Endothelial cell of umbilical vein (primary cell): Measurements from ENCODE around the gene RIPK4. TPM values are rescaled to one million over a fixed set of nuclear protein-coding genes. Genes with fewer than 3 reads are reported as not detected.
"Not testable (repeated sequence)": the region's sequence is repeated elsewhere in the genome, so short reads cannot be mapped to it uniquely, and the experiment has no call there.

Source experiments
- BruUV-seq: library from RNA; stranded (reverse); fragments of 400-500 nt; replicated peaks from 2 replicates; lab custom pipeline; 2021; lab: Mats Ljungman, UMichigan
- CTCF ChIA-PET: fragments of 300-600, 350-600 bp; sonication (Branson Sonifier 250); formaldehyde crosslinking; loops from one replicate; lab custom pipeline; 2021; ENCODE audit warnings: antibody characterized with exemption, inconsistent platforms; lab: Charles Lee
- POLR2A ChIA-PET: fragments of 300-600, 350-600 bp; sonication (Branson Sonifier 250); formaldehyde crosslinking; loops from one replicate; lab custom pipeline; 2021; ENCODE audit warnings: antibody characterized with exemption, inconsistent platforms; lab: Charles Lee
- DNase-seq: peaks from one replicate; pipeline ENCODE4 v3.0.0-alpha.2; 2011; ENCODE audit warnings: low read depth, low spot score
- FAIRE-seq: peaks from 2 replicates; lab custom pipeline; 2011; peaks lifted over from hg19 to GRCh38; lab: Jason Lieb, UNC
- H2AFZ ChIP-seq: 2 replicates; pipeline ENCODE4 v1.6.0; 2012; ENCODE audit warnings: low read depth, low read length, control low read depth, inconsistent platforms
- H3K27ac ChIP-seq: 2 replicates; pipeline ENCODE4 v1.5.1; 2011; ENCODE audit warnings: low read depth, mild to moderate bottlenecking, control low read depth, low read length, moderate library complexity; ENCODE audit not compliant: insufficient read depth
- H3K27me3 ChIP-seq, 2 experiments: 2 replicates each; pipeline versions ENCODE4 v1.6.0 to v1.6.1; 2011; ENCODE audit warnings: low read length in 2 of 2, mixed read lengths in 1 of 2; ENCODE audit not compliant: control insufficient read depth in 2 of 2, insufficient read depth in 2 of 2
- H3K36me3 ChIP-seq, 2 experiments: 2 replicates in 1 of 2; 3 replicates in 1 of 2; pipeline ENCODE4 v1.5.1; 2011; ENCODE audit warnings: low read length in 2 of 2, mild to moderate bottlenecking in 1 of 2, moderate library complexity in 1 of 2; ENCODE audit not compliant: control insufficient read depth in 2 of 2, insufficient read depth in 2 of 2; ENCODE audit errors: extremely low read depth in 1 of 2
- H3K4me1 ChIP-seq: 3 replicates; pipeline ENCODE4 v1.5.1; 2011; ENCODE audit warnings: mild to moderate bottlenecking, low read length; ENCODE audit not compliant: control insufficient read depth, insufficient read depth; ENCODE audit errors: extremely low read depth
- H3K4me2 ChIP-seq: 2 replicates; pipeline ENCODE4 v1.6.1; 2011; ENCODE audit warnings: low read length, control low read depth, mixed read lengths; ENCODE audit not compliant: insufficient read depth
- H3K4me3 ChIP-seq, 3 experiments: fragments of 200-600 bp in 1 of 3; sonication (generic), shearing (Covaris generic) in 1 of 3; replicated peaks in 1 of 3; 2 replicates each; pipeline ENCODE4 v1.5.1; 2011 to 2016; ENCODE audit warnings: control low read depth in 3 of 3, low read length in 3 of 3, mild to moderate bottlenecking in 2 of 3, inconsistent platforms in 1 of 3, low read depth in 1 of 3, moderate library complexity in 1 of 3; ENCODE audit not compliant: insufficient read depth in 1 of 3
- H3K79me2 ChIP-seq: 2 replicates; pipeline ENCODE4 v1.6.0; 2012; ENCODE audit warnings: low read length, inconsistent platforms; ENCODE audit not compliant: control insufficient read depth, insufficient read depth
- H3K9ac ChIP-seq: replicated peaks from 2 replicates; pipeline ENCODE3; 2011; ENCODE audit warnings: low read length, control low read depth; ENCODE audit not compliant: insufficient read depth; ENCODE audit errors: extremely low read depth
- H3K9me1 ChIP-seq: replicated peaks from 3 replicates; pipeline ENCODE4 v1.6.0; 2011; ENCODE audit warnings: mild to moderate bottlenecking, low read length; ENCODE audit not compliant: control insufficient read depth, insufficient read depth; ENCODE audit errors: extremely low read depth
- H3K9me3 ChIP-seq: replicated peaks from 2 replicates; pipeline ENCODE4 v1.5.1; 2012; ENCODE audit warnings: low read length, inconsistent platforms; ENCODE audit not compliant: control insufficient read depth, insufficient read depth
- H4K20me1 ChIP-seq: replicated peaks from 2 replicates; pipeline ENCODE3; 2011; ENCODE audit warnings: mild to moderate bottlenecking, low read length; ENCODE audit not compliant: control insufficient read depth, insufficient read depth; ENCODE audit errors: extremely low read depth
- EZH2 ChIP-seq: IDR thresholded peaks from 2 replicates; pipeline ENCODE4 v1.6.1; 2012; ENCODE audit warnings: borderline replicate concordance, low read depth, mild to moderate bottlenecking, moderate library complexity, low read length, inconsistent platforms; ENCODE audit not compliant: severe bottlenecking
- FOS ChIP-seq: IDR thresholded peaks from 2 replicates; pipeline ENCODE4 v1.6.1; 2011; ENCODE audit warnings: mild to moderate bottlenecking, low read length, moderate library complexity, borderline replicate concordance; ENCODE audit not compliant: insufficient read depth
- GATA2 ChIP-seq: IDR thresholded peaks from 2 replicates; pipeline ENCODE4 v1.7.0; 2011; ENCODE audit warnings: low read depth, mild to moderate bottlenecking, moderate library complexity, mixed read lengths, low read length; ENCODE audit not compliant: insufficient read length, insufficient read depth
- JUN ChIP-seq: IDR thresholded peaks from 2 replicates; pipeline ENCODE4 v1.6.1; 2011; ENCODE audit warnings: borderline replicate concordance, low read depth; ENCODE audit not compliant: insufficient read length, insufficient read depth
- MYC ChIP-seq: IDR thresholded peaks from one replicate; pipeline ENCODE4 v1.6.1; 2011; ENCODE audit warnings: mild to moderate bottlenecking, low read depth, low read length
- POLR2A ChIP-seq: IDR thresholded peaks from 2 replicates; pipeline ENCODE4 v1.6.1; 2012; ENCODE audit warnings: low read depth, mild to moderate bottlenecking, control low read depth, low read length
- POLR2AphosphoS5 ChIP-seq: IDR thresholded peaks from 2 replicates; pipeline ENCODE4 v1.6.1; 2012; ENCODE audit warnings: low read depth, mild to moderate bottlenecking, control low read depth, low read length, moderate library complexity; ENCODE audit not compliant: insufficient read depth
- dilution Hi-C: fragments of 300-500 bp; cut with MboI; formaldehyde crosslinking; loops from one replicate; pipeline ENCODE4 v1.15.0; 2019; ENCODE audit warnings: low sequenced_read_pairs; ENCODE audit not compliant: extremely low pct_ligation_motif_present
- intact Hi-C: fragments of 100-400 bp; cut with micrococcal nuclease; formaldehyde crosslinking; loops from one replicate; pipeline ENCODE4 v1.10.0; 2022
- polyA plus RNA-seq, 4 experiments: library from polyadenylated mRNA; depleted of rRNA in 3 of 4; stranded (reverse) in 3 of 4; unstranded in 1 of 4; fragments of >200 nt; gene quantifications; 2 replicates each; pipeline versions ENCODE4 v1.2.1 to v1.2.3, GENCODE V29; 2011 to 2012; ENCODE audit warnings: missing spikeins in 1 of 4
- total RNA-seq: library from RNA; stranded (reverse); gene quantifications from 2 replicates; pipeline ENCODE4 v1.2.3, GENCODE V29; 2021
- TF ChIP-seq, protein P1 (sequence below): IDR thresholded peaks from 2 replicates; pipeline ENCODE4 v1.6.1; 2011; ENCODE audit not compliant: insufficient read depth, insufficient read length
- TF ChIP-seq, protein P2 (sequence below), 2 donors: IDR thresholded peaks; 1 replicate in 1 of 2; 2 replicates in 1 of 2; pipeline ENCODE4 v1.5.1; 2011; ENCODE audit warnings: low read length in 2 of 2, mild to moderate bottlenecking in 2 of 2, moderate library complexity in 2 of 2, control low read depth in 1 of 2, inconsistent platforms in 1 of 2, low read depth in 1 of 2; ENCODE audit not compliant: insufficient read depth in 1 of 2; ENCODE audit errors: extremely low read depth in 1 of 2

RIPK4 gene
- total and polyA plus RNA-seq, 2 donors (not counting 3 experiments of a cell fraction or from before 2014, with no cell fraction given), result not detected

DNA sequence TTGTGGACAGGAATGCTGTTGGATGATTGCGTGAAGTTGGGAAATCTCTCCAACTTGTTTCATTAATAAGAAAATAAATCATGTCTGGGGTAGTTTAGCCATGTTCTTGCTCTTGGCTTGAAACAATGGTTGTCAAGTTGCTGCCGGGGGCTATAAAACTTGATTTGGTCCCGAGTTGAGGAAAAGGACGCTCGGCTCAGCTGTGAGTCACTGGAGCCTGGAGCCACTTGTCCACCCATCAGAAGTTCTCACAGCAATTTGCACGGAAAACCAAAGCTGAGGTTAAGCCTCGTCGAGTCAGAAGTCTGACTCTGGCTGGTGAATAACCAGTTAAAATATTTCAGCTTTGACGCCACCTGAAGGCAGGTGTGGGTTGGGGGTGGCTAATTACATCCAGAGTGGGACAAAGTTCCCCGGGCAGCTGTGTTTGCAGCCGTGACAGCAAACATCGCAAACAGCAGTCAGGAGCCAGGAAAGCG lies 19.7 kb upstream of the RIPK4 start:
- dilution Hi-C loops (no loop called here), intact Hi-C loops (no loop called here)
- no peak for DNase-seq
- TF ChIP-seq JUN (no peak), GATA2 (no peak), MYC (no peak), POLR2AphosphoS5 (no peak), POLR2A (no peak), FOS (no peak), EZH2 (no peak)
- TF ChIP-seq, protein P1, sequence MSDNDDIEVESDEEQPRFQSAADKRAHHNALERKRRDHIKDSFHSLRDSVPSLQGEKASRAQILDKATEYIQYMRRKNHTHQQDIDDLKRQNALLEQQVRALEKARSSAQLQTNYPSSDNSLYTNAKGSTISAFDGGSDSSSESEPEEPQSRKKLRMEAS, result no peak
- TF ChIP-seq, protein P2, sequence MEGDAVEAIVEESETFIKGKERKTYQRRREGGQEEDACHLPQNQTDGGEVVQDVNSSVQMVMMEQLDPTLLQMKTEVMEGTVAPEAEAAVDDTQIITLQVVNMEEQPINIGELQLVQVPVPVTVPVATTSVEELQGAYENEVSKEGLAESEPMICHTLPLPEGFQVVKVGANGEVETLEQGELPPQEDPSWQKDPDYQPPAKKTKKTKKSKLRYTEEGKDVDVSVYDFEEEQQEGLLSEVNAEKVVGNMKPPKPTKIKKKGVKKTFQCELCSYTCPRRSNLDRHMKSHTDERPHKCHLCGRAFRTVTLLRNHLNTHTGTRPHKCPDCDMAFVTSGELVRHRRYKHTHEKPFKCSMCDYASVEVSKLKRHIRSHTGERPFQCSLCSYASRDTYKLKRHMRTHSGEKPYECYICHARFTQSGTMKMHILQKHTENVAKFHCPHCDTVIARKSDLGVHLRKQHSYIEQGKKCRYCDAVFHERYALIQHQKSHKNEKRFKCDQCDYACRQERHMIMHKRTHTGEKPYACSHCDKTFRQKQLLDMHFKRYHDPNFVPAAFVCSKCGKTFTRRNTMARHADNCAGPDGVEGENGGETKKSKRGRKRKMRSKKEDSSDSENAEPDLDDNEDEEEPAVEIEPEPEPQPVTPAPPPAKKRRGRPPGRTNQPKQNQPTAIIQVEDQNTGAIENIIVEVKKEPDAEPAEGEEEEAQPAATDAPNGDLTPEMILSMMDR (IDR thresholded peaks at IDR 0.05; ENCODE audit: extremely low read depth in 1 of 2, insufficient read depth in 1 of 2, low read depth in 1 of 2, low read length in 2 of 2), result no peak
- peaks cover 4 to 8% of the 10 kb centered on the region in 2 experiments for H3K27me3 ChIP-seq
- ChIA-PET CTCF (interaction anchor here (0.6 to 1.6 kb wide), 6 partner anchors 8 to 331 kb away, joined by 3 to 5 read pairs (median 4); no protein-coding TSS in a partner anchor), POLR2A (no interaction called here)
- H3K4me2 ChIP-seq, result no peak overlapping the region
- H3K9me3 ChIP-seq, result no peaks in the 10 kb centered on the region
- no TSS peak for BruUV-seq
- H3K9ac ChIP-seq, result no peak overlapping the region
- FAIRE-seq, result no peak
- no peaks in the 10 kb centered on the region for H3K9me1 ChIP-seq
- no peaks in the 10 kb centered on the region for H4K20me1 ChIP-seq
- H3K36me3 ChIP-seq, result no peaks in the 10 kb centered on the region
- no peak overlapping the region for H3K4me3 ChIP-seq
- H3K79me2 ChIP-seq, result no peaks in the 10 kb centered on the region
- no peak overlapping the region for H3K27ac ChIP-seq
- no peak overlapping the region for H2AFZ ChIP-seq
- no peaks in the 10 kb centered on the region for H3K4me1 ChIP-seq

DNA sequence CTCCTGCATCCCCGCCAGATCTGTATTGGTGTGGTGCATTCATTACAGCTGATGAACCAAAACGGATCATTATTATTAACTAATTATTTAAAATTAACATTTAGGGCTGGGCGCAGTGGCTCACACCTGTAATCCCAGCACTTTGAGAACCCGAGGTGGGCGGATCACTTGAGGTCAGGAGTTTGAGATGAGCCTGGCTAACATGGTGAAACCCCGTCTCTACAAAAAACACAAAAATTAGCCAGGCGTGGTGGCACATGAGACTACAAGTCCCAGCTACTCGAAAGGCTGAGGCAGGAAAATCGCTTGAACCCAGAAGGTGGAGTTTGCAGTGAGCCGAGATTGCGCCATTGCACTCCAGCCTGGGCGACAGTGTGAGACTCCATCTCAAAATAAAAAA lies 18.4 kb upstream of the RIPK4 start:
- ChIA-PET POLR2A (interaction anchor here (0.6 kb wide), 1 partner anchor 317 kb away, joined by 3 read pairs; no protein-coding TSS in a partner anchor), CTCF (interaction anchor here (1.6 kb wide), 1 partner anchor 32 kb away, joined by 5 read pairs; no protein-coding TSS in a partner anchor)
- intact Hi-C loops, FAIRE-seq, H4K20me1 ChIP-seq, H3K4me2 ChIP-seq, H3K36me3 ChIP-seq, BruUV-seq, H3K9ac ChIP-seq, H2AFZ ChIP-seq, H3K27ac ChIP-seq, H3K79me2 ChIP-seq, DNase-seq, H3K4me3 ChIP-seq, dilution Hi-C loops, H3K9me1 ChIP-seq, H3K9me3 ChIP-seq, H3K4me1 ChIP-seq: not testable (repeated sequence)
- H3K27me3 ChIP-seq, result peaks cover 8 to 12% of the 10 kb centered on the region in 2 experiments
